Upper lobe of left lung (tissue), 4 donors: ENCODE results near the gene LIPM.

ENCODE experiments used
- POLR2A ChIP-seq, 4 donors: fragments of 450-650 bp; IDR thresholded peaks; one replicate each; pipeline ENCODE4 v1.5.1; 2016 to 2017; ENCODE audit warnings: antibody characterized with exemption in 4 of 4, mild to moderate bottlenecking in 2 of 4
- TF ChIP-seq, protein P1 (sequence below), 6 experiments: fragments of 450-650 bp in 4 of 6; fragments of 200-600 bp in 2 of 6; sonication (generic) in 2 of 6; IDR thresholded peaks; one replicate each; pipeline ENCODE4 v1.5.1; 2016 to 2019; ENCODE audit warnings: antibody characterized with exemption in 6 of 6

DNA sequence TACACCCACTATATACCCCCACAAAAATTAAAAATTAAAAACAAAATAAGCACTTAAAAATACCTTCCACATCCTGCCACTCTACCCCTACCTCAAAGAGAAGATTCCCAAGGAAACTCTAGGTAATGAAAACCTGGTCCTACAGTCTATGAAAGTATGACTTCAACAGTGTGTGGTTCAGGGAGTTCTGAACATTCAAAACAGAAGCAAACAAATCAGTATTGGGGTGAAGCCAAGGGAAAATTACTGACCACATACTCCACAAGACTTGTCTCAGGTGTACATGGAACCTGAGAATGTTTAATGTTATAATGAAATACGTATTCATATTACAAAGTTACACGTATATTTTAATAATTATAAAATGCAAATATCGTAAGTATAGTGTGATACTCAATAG lies 20.3 kb upstream of the LIPM start:
- TF ChIP-seq, protein P1, sequence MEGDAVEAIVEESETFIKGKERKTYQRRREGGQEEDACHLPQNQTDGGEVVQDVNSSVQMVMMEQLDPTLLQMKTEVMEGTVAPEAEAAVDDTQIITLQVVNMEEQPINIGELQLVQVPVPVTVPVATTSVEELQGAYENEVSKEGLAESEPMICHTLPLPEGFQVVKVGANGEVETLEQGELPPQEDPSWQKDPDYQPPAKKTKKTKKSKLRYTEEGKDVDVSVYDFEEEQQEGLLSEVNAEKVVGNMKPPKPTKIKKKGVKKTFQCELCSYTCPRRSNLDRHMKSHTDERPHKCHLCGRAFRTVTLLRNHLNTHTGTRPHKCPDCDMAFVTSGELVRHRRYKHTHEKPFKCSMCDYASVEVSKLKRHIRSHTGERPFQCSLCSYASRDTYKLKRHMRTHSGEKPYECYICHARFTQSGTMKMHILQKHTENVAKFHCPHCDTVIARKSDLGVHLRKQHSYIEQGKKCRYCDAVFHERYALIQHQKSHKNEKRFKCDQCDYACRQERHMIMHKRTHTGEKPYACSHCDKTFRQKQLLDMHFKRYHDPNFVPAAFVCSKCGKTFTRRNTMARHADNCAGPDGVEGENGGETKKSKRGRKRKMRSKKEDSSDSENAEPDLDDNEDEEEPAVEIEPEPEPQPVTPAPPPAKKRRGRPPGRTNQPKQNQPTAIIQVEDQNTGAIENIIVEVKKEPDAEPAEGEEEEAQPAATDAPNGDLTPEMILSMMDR (IDR thresholded peaks at IDR 0.05) = no peak
- TF ChIP-seq POLR2A (IDR thresholded peaks at IDR 0.05) = no peak
